Gastrocnemius medialis (tissue), 4 donors: Measurements from ENCODE around the gene LSS. TPM values are rescaled to one million over a fixed set of nuclear protein-coding genes. Genes with fewer than 3 reads are reported as not detected.

Experiments
- ATAC-seq, 2 donors: fragments of 150-250 bp; one replicate each; pipeline ENCODE4 v1.9.1; 2016
- DNase-seq, 2 donors: peaks; one replicate each; pipeline ENCODE4 v3.0.0-alpha.2; 2019
- H3K27ac ChIP-seq, 4 donors: fragments of 200-600 bp; sonication (generic); 1 replicate in 1 of 4; 2 replicates in 3 of 4; pipeline ENCODE4 v1.5.1; 2016 to 2018; ENCODE audit warnings: mild to moderate bottlenecking in 2 of 4, moderate library complexity in 1 of 4
- H3K27me3 ChIP-seq, 3 donors: fragments of 200-600 bp; sonication (generic) in 2 of 3; 1 replicate in 1 of 3; 2 replicates in 2 of 3; pipeline versions ENCODE4 v1.5.1 to v1.6.0; 2016 to 2019; ENCODE audit warnings: mild to moderate bottlenecking in 1 of 3, moderate library complexity in 1 of 3
- H3K36me3 ChIP-seq, 2 donors: fragments of 200-600 bp; sonication (generic) in 1 of 2; one replicate each; pipeline ENCODE4 v1.5.1; 2017 to 2018
- H3K4me1 ChIP-seq, 2 donors: fragments of 200-600 bp; sonication (generic) in 1 of 2; one replicate each; pipeline ENCODE4 v1.5.1; 2016 to 2017; ENCODE audit warnings: mild to moderate bottlenecking in 2 of 2
- H3K4me3 ChIP-seq, 4 donors: fragments of 200-600 bp; sonication (generic) in 3 of 4; 1 replicate in 1 of 4; 2 replicates in 3 of 4; pipeline ENCODE4 v1.5.1; 2016 to 2019; ENCODE audit warnings: mild to moderate bottlenecking in 2 of 4
- H3K9me3 ChIP-seq, 3 donors: fragments of 200-600 bp; sonication (generic) in 2 of 3; 1 replicate in 1 of 3; 2 replicates in 2 of 3; pipeline ENCODE4 v1.5.1; 2016 to 2019
- CTCF ChIP-seq, 5 experiments: fragments of 450-650 bp in 3 of 5; fragments of 200-600 bp in 2 of 5; sonication (generic) in 2 of 5; IDR thresholded peaks in 4 of 5; conservative IDR thresholded peaks in 1 of 5; 1 replicate in 4 of 5; 2 replicates in 1 of 5; pipeline ENCODE4 v1.5.1; 2016 to 2019; ENCODE audit warnings: antibody characterized with exemption in 5 of 5, mild to moderate bottlenecking in 3 of 5, moderate library complexity in 3 of 5
- POLR2A ChIP-seq, 2 donors: fragments of 450-650 bp; IDR thresholded peaks; one replicate each; pipeline ENCODE4 v1.6.1; 2017; ENCODE audit warnings: antibody characterized with exemption in 2 of 2, mild to moderate bottlenecking in 2 of 2, moderate library complexity in 2 of 2
- in situ Hi-C, 4 donors: fragments of 200-750 bp; cut with MboI; loops; one replicate each; pipeline versions ENCODE4 v1.15.0 to v1.8.0; 2017; ENCODE audit warnings: low sequenced_read_pairs in 4 of 4
- intact Hi-C: fragments of 100-400 bp; cut with DNase I; formaldehyde crosslinking; loops from one replicate; pipeline ENCODE4 v1.15.1; 2023; ENCODE audit warnings: low total_unique reads
- total RNA-seq, 4 donors: library from RNA; depleted of rRNA; stranded (reverse); fragments of >200 nt; gene quantifications; one replicate each; pipeline versions ENCODE4 v1.1.0 to v1.2.3, GENCODE V29; 2016

Gene LSS
- total RNA-seq, 4 donors from 2014 or later = 26.4 to 47.2 (median 32.7) TPM

DNA sequence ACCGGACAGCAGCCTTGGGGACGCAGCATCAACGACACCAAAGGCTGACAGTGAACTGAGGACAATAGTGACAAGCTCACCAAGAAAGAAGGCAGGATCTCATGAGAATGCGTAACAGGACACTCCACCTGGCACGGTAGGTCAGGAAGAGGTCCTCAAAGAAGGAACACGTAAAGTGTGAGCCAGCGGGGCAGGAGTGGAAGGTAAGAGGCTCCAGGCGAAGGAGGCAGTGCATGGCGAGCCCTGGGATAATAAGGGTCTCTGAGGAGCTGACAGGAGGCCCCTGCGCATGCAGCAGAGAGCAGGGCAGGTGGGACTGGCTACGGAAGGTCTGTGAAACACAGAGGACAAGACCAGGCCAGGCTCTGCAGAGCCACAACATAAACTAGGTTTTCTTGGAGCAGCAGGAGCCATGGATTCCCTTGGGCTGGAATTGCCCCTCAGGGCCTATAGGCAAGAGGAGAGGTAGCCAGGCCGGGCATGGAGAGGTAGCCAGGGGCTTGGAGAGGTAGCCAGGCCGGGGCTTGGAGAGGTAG is 8.2 kb downstream of the LSS start:
- Histone ChIP-seq H3K36me3 (peaks cover 0 to 33% of the 10 kb centered on the region in 2 donors), H3K27me3 (no peaks in the 10 kb centered on the region), H3K4me1 (peaks cover 27 to 38% of the 10 kb centered on the region in 2 donors), H3K27ac (peak overlapping the region in 2 of 4 donors; percentile 21 to 25), H3K4me3 (no peak overlapping the region), H3K9me3 (no peaks in the 10 kb centered on the region)
- in situ Hi-C loops (no loop called here), intact Hi-C loops (no loop called here)
- peak in 1 of 2 donors; percentile 41 for DNase-seq
- no peak for TF ChIP-seq POLR2A (IDR thresholded peaks at IDR 0.05)
- TF ChIP-seq CTCF (IDR thresholded peaks at IDR 0.05 in 4 of 5, conservative IDR thresholded peaks at IDR 0.05 in 1 of 5) = no peak
- peak in 1 of 2 donors; percentile 25 for ATAC-seq

DNA sequence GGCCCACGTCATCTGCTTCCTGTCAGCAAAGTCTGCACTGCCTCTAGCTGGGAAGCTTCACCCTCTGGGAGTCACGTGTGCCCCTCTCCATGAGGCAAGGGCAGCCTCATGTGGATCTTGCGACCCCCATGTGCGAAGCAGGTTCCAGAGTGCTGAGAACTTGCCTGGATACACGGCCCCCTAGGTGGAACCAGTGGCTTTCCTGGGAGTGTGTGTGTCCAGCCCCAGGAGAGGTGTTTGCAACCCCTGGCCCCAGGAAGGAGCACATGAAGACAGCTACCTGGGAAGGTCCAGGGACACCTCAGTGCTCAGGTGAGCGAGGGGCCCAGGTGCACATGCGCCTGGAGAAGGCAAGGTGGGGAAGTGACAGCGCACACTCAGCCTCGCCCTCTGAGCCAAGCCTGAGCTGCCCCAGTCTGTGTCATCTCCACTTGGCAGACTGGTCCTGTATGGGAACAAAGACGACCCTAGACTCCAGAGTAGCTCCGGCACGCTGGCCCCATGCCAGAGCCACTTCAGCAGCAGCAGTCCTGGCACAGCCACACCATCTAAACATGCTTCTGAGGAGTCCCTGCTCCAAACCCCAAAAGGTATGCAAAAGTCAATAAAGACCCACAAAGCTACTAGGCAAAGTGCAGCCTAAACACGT is 8.9 kb downstream of the LSS start:
- H3K9me3 ChIP-seq = no peaks in the 10 kb centered on the region
- in situ Hi-C loops = no loop called here
- no peak overlapping the region for H3K4me3 ChIP-seq
- H3K36me3 ChIP-seq = peaks cover 0 to 39% of the 10 kb centered on the region in 2 donors
- peak overlapping the region in 1 of 4 donors; percentile 7 for H3K27ac ChIP-seq
- intact Hi-C loops = no loop called here
- no peaks in the 10 kb centered on the region for H3K27me3 ChIP-seq
- ATAC-seq = no peak
- H3K4me1 ChIP-seq = peaks cover 27 to 36% of the 10 kb centered on the region in 2 donors
- no peak for DNase-seq
- TF ChIP-seq POLR2A (IDR thresholded peaks at IDR 0.05) = no peak
- TF ChIP-seq CTCF (IDR thresholded peaks at IDR 0.05 in 4 of 5, conservative IDR thresholded peaks at IDR 0.05 in 1 of 5) = no peak

GRCh38 chr21:46218906-46219590 is 9.5 kb downstream of the LSS start:
- Histone ChIP-seq H3K27me3 (no peaks in the 10 kb centered on the region), H3K27ac (peak overlapping the region in 1 of 4 donors; percentile 44), H3K9me3 (no peaks in the 10 kb centered on the region), H3K36me3 (peaks cover 0 to 44% of the 10 kb centered on the region in 2 donors), H3K4me3 (no peak overlapping the region), H3K4me1 (peaks cover 27 to 31% of the 10 kb centered on the region in 2 donors)
- intact Hi-C loops = no loop called here
- ATAC-seq (no peak), DNase-seq (no peak)
- in situ Hi-C loops = no loop called here
- TF ChIP-seq POLR2A (IDR thresholded peaks at IDR 0.05) (no peak), CTCF (IDR thresholded peaks at IDR 0.05 in 4 of 5, conservative IDR thresholded peaks at IDR 0.05 in 1 of 5) (no peak)

- DNase-seq = no peak
- Histone ChIP-seq H3K4me1 (peaks cover 24 to 30% of the 10 kb centered on the region in 2 donors), H3K4me3 (no peak overlapping the region), H3K9me3 (no peaks in the 10 kb centered on the region), H3K27me3 (no peaks in the 10 kb centered on the region), H3K27ac (peak overlapping the region in 1 of 4 donors; percentile 44), H3K36me3 (peaks cover 0 to 57% of the 10 kb centered on the region in 2 donors)
- ATAC-seq = no peak
- TF ChIP-seq CTCF (IDR thresholded peaks at IDR 0.05 in 4 of 5, conservative IDR thresholded peaks at IDR 0.05 in 1 of 5) (no peak), POLR2A (IDR thresholded peaks at IDR 0.05) (no peak)
- intact Hi-C loops = no loop called here
- in situ Hi-C loops = no loop called here
These were observed 10.9 kb downstream of the LSS start for GRCh38 chr21:46217511-46218196.
